HG02623 (cell line): Measurements from ENCODE around the gene CARD14.

ENCODE experiments used
- ATAC-seq: cut with Tn5 transposase; IDR thresholded peaks from one replicate; pipeline ENCODE4 v1.9.1; 2021; ENCODE audit warnings: moderate library complexity; ENCODE audit not compliant: unreplicated experiment

Gene CARD14

DNA sequence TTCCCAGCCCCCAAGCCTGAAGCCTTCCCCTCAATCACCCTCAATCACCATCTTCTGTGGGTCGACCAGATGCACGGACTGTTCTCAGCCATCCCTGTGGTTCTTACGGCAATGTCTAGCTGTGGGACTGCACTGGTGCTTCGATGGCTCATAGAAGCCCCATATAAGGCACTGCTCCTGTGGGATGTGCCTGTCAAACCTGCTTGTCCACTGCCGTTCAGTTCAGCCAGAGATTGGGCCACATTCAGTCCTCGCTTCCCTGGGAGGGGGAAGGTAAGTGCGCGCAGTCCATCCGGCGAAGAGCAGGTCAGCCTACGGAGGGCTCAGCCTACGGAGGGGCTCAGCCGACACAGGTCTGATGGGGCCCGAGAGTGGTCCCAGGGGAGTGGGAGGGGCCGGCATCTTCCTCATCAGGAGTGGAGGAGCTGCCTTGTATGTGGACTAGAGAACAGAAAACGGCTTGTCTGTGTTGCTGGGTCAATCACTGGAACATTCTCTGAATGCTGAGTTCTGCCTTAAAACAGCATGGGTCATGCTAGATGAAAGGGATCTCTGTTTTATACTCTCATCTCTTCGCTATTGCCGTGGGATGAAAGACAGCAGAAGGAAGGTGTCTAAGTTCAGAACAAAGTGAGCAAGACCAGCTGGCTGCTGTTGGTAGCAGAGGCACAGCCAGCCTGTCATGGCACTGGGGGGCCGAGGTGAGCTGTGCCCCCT, at the start of gene CARD14:
TSS of gene CARD14 (plus strand) at position 247 of the 717 bp plus-strand sequence. CDS start 11,409 bp downstream, outside the sequence.
- no peak for ATAC-seq

DNA sequence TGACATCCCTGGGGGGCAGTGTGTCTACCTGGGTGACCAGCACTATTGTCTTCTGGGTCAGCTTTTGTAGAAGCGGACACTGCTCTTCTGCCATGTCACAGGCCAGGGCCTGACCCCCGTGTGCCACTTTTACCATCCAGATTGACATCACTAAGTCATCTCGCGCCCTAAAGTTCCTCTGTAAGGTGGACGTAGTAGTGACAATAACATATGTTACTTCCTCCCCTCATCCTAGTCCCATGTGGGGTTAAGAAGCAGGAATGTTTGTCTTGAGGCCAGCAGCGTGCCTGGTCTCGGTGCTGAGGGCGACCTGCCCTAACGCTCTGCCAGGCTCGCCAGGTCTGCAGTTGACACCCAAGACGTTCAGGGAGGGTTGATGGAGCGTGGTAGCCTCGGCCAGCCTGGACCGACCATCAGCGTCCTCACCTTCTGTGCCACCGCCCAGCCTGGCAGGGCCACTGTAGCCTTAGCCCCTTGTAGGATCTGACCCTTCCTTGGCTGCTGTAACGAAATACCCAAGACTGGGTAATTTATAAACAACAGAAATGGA, 47.7 kb upstream of the CARD14 start:
- ATAC-seq: no peak

DNA sequence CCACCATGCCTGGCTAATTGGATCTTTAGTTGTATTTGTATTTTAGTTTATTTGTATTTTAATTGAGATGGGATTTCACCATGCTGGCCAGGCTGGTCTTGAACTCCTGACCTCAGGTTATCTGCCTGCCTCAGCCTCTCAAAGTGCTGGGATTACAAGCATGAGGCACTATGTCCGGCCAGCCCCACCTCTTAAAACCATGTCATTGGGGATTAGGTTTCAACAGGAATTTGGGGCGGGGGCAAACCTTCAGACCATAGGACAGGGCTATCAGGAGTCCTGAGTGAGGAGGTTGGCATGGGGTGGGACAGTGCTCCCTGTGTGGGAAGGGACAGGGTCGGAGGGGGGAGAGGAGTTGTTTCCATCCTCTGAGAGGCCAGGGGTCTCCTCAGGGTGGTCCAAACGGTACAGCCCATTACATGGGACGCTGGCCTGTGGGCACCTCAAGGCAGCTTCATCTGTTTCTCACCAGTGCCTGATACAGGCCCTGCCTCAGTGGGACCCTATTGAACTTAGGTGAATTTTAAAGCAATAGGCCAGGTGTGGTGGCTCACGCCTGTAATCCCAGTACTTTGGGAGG, 46.8 kb upstream of the CARD14 start:
- ATAC-seq: no peak

DNA sequence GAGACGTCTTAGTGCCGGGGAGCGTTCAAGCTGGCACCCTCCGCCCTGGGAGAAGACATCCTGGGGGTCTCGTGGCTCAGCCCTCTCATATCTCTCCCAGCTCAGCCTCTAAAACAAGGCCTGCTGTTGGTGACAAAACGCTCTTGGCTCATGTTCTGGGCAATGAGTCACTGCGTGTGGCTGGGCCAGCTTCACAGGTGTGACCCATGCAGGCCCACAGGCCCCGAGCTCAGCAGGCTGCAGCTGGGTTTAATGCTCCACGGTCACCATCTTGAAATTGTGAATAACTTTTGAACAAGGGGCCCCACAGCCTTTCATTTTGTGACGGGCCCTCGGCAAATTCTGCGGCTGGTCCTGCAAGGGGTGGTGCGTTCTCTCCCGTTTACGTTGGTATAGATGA, 46.0 kb upstream of the CARD14 start:
- ATAC-seq: no peak

DNA sequence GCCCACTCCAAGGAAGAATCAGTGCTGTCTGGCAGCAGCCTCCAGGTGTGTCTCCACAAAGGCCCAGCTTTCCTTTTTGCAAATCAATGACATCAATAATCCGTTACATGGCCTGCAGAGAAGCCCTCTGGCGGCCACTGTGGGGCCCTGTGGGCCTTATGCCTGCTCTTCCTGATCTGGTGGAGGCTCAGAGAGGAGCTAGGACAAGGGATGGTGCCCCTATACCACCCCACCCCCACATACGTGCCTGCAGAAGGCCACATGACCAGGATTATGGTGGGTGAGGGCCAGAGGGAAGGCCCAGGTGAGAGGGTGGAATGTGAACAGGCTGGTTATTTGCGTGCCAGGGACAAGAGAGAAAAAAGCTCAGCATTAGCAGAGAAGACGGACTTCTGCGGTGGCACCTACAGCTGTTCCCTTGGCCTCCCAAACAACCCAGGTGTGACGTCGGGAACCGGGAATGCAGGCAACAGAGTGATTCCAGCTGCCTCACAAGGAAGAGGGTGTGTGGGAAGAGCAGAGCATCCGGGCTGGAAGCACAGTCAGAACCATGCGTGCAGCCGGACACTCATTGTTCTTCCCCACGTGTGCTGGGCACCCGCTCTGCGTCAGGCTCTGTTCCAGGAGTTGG, 45.4 kb upstream of the CARD14 start:
- no peak for ATAC-seq

DNA sequence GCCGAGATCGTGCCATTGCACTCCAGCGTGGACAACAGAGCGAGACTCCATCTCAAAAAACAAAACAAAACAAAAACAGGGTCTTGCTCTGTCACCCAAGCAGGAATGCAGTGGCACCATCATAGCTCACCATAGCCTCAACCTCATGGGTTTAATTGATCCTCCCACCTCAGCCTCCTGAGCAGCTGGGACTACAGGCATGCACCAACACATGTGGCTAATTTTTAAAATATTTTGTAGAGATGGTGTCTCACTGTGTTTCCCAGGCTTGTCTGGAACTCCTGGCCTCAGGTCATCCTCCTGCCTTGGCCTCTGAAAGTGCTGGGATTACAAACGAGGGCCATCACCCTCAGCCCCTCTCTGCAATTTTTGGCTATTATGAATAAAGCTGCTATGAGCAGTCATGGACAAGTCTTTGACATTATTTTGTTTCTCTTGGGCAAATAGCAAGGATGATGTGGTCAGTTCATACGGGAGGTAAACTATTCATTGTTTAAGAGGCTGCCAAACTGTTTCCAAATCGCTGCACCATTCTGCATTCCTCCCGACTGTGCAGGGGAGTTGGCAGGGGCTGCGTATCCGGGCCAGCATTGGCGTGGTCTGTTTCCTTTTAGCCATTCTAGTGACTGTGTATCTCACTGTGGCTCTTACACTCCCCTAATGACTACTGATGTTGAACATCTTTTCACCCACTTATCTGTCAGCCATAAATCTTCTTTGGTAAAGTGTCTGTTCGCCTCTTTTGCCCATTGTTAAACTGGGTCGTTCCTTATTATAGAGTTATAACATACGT, 44.0 kb upstream of the CARD14 start:
- no peak for ATAC-seq

DNA sequence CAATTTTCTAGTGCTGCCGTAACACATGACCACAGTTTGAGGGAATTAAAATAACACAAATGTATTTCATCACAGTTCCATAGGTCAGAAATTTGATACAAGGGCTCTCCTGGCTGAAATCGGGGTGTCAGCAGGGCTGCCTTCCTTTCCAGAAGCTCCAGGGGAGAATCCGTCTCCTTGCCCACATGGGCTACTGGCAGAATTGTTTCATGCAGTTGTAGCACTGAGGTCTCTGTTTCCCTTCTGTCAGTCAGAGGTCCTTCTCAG, 43.4 kb upstream of the CARD14 start:
- no peak for ATAC-seq

DNA sequence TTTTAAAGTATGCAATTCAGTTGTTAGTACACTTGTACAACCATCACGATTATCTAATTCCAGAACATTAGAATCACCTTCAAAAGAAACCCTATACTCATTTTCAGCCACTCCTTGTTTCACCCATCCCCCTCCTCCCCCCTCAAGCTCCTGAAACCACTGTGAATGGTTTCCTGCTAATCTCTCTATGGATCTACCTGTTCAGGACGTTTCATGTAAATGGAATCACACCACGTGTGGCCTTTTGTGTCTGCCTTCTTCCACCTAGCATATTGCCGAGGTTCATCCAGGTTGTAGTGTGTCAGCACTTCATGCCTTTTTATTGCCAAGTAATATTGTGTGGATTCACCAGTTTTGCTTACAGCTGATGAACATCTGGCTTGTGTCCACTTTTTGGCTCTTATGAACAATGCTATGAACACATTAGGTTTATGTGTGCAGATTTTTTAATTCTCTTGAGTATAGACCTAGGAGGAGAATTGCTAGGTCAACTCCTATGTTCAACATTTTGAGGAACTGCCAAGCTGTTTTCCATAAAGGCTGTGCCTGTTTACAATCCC, 40.7 kb upstream of the CARD14 start:
- no peak for ATAC-seq

DNA sequence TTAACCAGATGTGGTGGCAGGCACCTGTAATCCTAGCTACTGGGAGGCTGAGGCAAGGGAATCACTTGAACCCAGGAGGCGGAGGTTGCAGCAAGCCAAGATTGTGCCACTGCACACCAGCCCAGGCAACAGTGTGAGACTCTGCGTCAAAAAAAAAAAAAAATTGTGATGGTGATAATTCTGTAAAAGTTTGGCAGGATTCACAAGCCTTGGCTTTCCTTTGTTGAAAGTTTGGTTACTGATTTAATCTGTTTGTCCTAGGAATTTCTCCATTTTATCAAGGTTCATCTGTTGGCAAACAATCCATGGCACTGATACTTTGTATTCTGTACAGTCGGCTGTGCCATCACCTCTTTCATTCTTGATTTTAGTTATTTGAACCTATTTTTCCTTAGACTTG, 38.8 kb upstream of the CARD14 start:
- ATAC-seq: no peak

DNA sequence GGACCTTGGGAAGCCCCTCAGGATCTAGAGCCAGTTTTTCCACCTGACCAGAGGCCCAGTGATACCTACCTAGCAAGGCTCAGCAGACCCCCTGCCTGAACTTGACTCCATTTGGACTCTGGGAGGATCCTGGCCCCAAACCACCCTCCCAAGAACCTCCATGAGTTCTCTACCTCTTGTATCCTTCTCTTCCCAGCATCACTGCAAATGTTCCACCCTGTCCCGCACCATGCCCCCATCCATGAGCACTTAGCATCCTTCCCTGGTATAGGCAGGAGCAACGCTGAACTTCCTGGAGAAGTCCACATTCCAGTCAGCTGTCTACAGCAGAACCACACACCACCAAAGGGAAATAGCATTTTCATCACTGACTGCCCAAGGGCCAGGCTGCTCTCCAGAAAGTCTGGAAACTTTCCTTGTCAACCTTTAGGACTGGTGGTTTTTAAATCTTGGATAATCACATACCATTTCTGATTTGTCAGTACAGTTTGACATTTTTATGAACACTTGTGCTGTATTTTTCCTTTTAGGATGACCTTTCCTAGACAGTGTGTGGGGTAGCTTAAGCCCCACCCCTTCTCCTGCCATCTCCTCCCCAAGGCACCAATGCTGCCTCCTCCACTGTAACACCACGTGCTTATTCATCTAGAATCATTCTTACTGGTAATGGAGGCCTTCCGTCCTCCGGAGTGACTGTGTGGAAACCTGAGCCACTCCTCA, 36.8 kb upstream of the CARD14 start:
- no peak for ATAC-seq

DNA sequence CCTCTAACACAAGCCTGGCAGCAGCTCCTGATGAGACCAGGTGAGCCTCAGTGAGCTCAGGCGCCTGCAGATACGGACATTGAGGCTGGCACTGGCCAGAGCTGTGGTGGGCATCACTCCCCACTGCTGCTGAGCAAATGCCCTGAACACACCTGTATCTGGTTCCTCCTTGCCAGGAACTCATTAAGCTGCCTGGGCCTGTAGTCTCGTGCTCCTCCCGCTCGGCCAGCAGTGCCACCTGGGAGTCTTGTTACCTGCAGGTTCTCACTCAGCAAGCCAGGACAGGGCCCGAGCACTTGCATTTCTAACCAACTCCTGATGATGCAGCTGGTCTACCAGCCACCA, 36.2 kb upstream of the CARD14 start:
- no peak for ATAC-seq

DNA sequence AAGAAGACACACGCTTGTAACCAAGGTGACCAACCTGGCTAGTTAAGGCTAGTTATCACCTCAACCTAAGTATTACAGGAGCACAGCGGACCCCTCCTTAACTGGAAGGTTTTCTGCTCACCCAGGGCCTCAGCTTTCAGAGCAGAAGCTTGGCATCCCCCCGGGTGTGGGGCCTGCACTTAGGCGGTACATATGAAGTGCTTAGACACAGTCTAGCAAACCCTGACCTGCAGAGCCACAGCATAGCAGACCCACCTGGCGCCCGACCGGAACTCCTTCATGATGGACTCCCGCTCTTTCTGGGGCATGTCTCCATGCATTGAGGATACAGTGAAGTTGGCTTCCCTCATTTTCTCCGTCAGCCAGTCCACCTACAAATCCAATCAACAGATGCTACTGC, 32.7 kb upstream of the CARD14 start:
- no peak for ATAC-seq

DNA sequence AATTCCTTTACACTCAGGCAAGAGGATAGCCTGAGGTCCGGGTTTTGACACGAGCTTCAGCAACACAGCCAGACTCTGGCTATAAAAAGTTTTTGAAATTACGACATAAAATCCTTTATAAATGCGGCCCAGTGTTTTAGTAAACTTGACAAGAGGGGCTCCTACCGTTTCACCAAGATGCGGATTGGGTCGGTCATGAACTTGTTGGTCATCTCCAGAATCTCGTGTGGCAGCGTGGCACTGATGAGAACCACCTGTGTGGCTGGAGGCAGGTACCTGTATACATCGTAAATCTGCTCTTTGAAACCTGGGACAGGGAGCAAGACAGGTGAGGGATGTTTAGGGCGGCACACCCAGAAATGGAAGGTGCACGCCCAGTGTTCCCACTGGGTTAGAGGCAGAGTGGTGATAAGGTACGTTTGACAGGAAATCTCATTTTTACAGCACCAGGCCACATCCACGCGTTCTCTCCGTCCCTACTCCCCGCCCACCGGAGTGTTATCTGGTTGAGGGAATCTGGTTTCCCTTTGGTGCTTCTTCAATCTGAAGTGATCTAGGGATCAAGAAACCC, 30.9 kb upstream of the CARD14 start:
- no peak for ATAC-seq

DNA sequence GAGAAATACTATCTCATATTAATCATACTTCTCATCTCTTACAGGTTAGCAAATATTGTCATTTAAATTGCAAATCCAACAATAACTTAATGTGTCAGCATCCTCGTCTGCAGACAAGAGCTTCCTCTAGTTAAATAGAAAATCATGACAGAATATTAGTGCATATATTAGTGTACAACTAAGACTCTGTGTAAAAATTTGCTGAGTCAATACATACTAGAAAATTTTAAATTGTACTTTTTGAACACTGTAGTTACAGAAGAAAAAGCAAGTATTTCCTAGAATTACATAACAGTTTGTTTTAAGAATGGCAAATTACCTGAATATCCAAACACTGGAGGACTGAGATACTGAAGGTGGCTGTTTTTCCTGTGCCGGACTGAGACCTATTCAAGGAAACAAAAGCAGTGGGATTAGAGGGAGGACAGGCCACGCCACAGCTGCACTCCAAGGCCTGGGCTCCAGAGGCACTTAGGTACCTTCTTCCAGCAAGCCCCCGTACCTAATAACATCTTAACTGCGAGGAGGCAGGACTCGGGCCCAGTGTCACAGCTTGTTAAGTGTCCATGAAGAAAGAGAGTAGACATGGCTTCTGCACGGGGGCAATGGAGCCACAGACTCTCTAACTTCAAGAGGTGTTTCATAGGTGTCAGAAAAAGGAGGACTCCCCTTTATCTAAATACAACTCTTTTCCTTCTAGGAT, 28.2 kb upstream of the CARD14 start:
- ATAC-seq: no peak

DNA sequence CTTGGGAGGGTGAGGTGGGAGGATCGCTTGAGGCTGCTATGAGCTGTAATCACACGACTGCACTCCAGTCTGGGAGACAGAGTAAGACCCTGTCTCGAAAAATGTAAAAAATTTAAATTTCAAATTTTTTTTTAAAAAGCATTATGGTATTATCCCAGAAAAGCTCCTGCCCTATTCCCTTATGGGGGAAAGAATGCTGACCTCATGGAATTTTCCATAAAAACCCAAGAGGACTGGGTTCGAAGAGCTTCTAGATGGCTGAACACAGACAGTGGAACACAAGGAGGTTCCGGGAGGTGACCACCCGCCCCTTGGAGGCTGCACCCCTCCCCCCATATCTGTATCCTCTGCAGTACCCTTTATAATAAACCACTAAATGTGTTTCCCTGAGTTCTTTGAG, 26.9 kb upstream of the CARD14 start:
- no peak for ATAC-seq

DNA sequence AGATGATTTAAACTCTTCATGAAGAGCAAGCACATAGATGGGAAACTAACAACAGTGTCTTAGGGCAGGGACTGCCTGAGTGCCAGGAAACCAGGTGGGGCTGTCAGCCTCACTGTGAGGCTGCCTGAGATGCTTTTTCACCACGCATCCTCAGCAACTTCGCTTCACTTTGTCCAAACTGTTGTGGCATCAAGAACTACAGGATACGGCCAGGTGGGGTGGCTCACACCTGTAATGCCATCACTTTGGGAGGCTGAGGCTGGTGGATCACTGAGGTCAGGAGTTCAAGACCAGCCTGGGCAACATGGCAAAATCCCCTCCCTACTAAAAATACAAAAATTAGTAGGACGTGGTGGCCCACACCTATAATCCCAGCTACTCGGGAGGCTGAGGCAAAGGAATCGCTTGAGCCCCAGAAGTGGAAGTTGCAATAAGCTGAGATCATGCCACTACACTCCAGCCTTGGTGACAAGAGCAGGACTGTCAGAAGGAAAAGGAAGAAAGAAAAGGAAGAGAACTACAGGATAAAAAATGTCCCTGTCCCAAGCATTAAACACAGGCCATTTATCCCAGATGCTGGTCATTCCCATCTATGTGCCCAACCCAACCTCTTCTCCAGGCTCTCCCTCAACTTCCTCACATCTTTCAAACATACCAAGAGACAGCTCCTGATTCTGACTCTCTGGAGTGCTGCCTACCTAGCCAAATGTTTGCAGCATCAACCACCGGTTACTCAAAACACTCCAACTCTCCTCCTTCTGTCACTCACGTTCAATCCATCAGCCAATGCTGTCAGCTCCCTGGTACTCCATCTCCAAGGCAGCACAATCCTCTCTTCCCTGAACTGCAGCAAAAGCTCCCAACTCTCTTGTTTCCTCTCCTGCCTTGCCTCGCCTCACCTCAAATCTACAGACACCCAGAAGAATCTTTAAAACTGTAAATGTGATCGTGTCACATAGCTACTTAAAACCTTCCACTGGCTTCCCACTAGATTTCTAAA, 24.5 kb upstream of the CARD14 start:
- ATAC-seq: no peak

DNA sequence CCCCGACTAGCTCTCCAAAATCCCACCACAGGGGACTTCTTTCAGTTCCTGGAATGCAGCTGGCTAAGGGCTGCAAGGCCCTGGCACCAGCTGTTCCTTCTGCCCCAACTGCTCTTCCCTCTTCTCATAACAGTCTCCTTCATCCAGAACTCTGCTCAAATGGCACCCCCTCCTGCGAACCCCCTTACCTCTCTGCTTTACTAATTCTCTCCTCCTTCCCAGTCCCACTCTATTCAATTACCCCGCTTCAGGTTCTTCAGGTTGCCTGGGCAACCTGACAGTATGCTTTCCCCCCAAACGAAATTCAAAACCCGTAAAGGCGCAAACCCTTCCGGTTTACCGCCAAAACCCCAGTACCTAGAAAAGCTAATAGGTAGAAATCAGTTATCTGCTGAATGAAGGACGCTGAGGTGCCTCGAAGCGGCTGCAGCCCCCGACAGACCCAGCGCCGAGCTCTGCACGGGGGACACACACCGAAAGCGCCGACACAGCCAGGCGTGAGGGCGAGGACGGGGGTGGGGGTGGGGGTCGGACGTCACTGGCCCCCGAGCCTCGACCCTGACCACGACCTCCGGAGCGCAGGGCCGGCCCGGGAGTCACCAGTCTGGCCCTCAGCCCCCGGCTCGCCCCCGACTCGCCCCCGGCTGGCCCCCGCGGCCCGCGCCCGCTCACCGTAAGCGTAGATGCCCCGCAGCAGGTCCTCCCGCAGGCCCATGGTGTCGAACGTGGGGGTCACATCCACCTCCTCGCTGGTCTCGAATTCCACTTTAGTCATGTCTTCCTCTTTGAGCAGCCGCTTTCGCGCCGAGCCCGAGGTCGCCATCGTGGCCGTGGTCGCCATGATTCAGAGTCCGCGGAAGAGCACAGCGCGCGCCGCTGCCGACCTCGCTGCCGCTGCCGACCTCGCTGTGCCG, 23.5 kb upstream of the CARD14 start:
- peak; percentile 14 for ATAC-seq
